ENCODE results near the gene AHCYL2. TPM values are rescaled to one million over a fixed set of nuclear protein-coding genes. Genes with fewer than 3 reads are reported as not detected.

The AHCYL2 gene
- total and polyA plus RNA-seq, 5 donors from 2014 or later: 6.2 to 18.5 (median 8.3) TPM

GRCh38 chr7:129388333-129389098, 163.7 kb downstream of the AHCYL2 start:
- Mint-ChIP-seq H3K27ac (no peak overlapping the region), H3K27me3 (no peaks in the 10 kb centered on the region), H3K36me3 (peaks cover 25% of the 10 kb centered on the region), H3K4me3 (no peak overlapping the region), H3K4me1 (peaks cover 0 to 5% (median 2%) of the 10 kb centered on the region in 4 donors), H3K9me3 (no peaks in the 10 kb centered on the region)
- no peaks in the 10 kb centered on the region for H3K27me3 ChIP-seq (ENCODE audit: control insufficient read depth, insufficient read depth, low read length)
- no peak overlapping the region for H3K4me3 ChIP-seq (ENCODE audit: low read depth, low read length)
- H3K9me3 ChIP-seq (ENCODE audit: control insufficient read depth in 2 of 2, low read length in 2 of 2): no peaks in the 10 kb centered on the region
- H3K4me1 ChIP-seq (ENCODE audit: control insufficient read depth, insufficient read depth, low read length, poor library complexity, severe bottlenecking): no peaks in the 10 kb centered on the region
- ATAC-seq (ENCODE audit: low read depth in 2 of 2): no peak
- H3K27ac ChIP-seq (ENCODE audit: insufficient read depth, low read length, poor library complexity, severe bottlenecking): no peak overlapping the region
- H3K36me3 ChIP-seq (ENCODE audit: control insufficient read depth, insufficient read depth, low read length): peaks cover 19% of the 10 kb centered on the region
- DNase-seq: no peak

- Histone ChIP-seq H3K4me1 (ENCODE audit: control insufficient read depth, insufficient read depth, low read length, poor library complexity, severe bottlenecking) (no peaks in the 10 kb centered on the region), H3K4me3 (ENCODE audit: low read depth, low read length) (no peak overlapping the region), H3K9me3 (ENCODE audit: control insufficient read depth in 2 of 2, low read length in 2 of 2) (no peaks in the 10 kb centered on the region), H3K27me3 (ENCODE audit: control insufficient read depth, insufficient read depth, low read length) (no peaks in the 10 kb centered on the region), H3K36me3 (ENCODE audit: control insufficient read depth, insufficient read depth, low read length) (peaks cover 19% of the 10 kb centered on the region), H3K27ac (ENCODE audit: insufficient read depth, low read length, poor library complexity, severe bottlenecking) (no peak overlapping the region)
- ATAC-seq (ENCODE audit: low read depth in 2 of 2) (no peak), DNase-seq (no peak)
- Mint-ChIP-seq H3K27ac (no peak overlapping the region), H3K4me3 (no peak overlapping the region), H3K36me3 (peaks cover 22% of the 10 kb centered on the region), H3K27me3 (no peaks in the 10 kb centered on the region), H3K4me1 (peaks cover 0 to 5% (median 0%) of the 10 kb centered on the region in 4 donors), H3K9me3 (no peaks in the 10 kb centered on the region)
Measured at GRCh38 chr7:129389829-129390228, 165.0 kb downstream of the AHCYL2 start.

GRCh38 chr7:129390314-129390713, 165.5 kb downstream of the AHCYL2 start:
- Histone ChIP-seq H3K27me3 (ENCODE audit: control insufficient read depth, insufficient read depth, low read length) (no peaks in the 10 kb centered on the region), H3K27ac (ENCODE audit: insufficient read depth, low read length, poor library complexity, severe bottlenecking) (no peak overlapping the region)
- H3K4me1 Mint-ChIP-seq: peaks cover 0 to 5% (median 0%) of the 10 kb centered on the region in 4 donors

GRCh38 chr7:129391546-129392171, 166.8 kb downstream of the AHCYL2 start:
- Mint-ChIP-seq H3K27ac (no peak overlapping the region), H3K27me3 (no peaks in the 10 kb centered on the region), H3K36me3 (peaks cover 30% of the 10 kb centered on the region), H3K4me3 (no peak overlapping the region), H3K4me1 (peaks cover 0 to 5% (median 0%) of the 10 kb centered on the region in 4 donors), H3K9me3 (no peaks in the 10 kb centered on the region)
- no peaks in the 10 kb centered on the region for H3K27me3 ChIP-seq (ENCODE audit: control insufficient read depth, insufficient read depth, low read length)
- no peak for ATAC-seq (ENCODE audit: low read depth in 2 of 2)
- peaks cover 15% of the 10 kb centered on the region for H3K36me3 ChIP-seq (ENCODE audit: control insufficient read depth, insufficient read depth, low read length)
- DNase-seq: no peak
- no peak overlapping the region for H3K27ac ChIP-seq (ENCODE audit: insufficient read depth, low read length, poor library complexity, severe bottlenecking)
- H3K9me3 ChIP-seq (ENCODE audit: control insufficient read depth in 2 of 2, low read length in 2 of 2): no peaks in the 10 kb centered on the region
- H3K4me3 ChIP-seq (ENCODE audit: low read depth, low read length): no peak overlapping the region
- no peaks in the 10 kb centered on the region for H3K4me1 ChIP-seq (ENCODE audit: control insufficient read depth, insufficient read depth, low read length, poor library complexity, severe bottlenecking)

More at GRCh38 chr7:129390314-129390713, 165.5 kb downstream of the AHCYL2 start:
- H3K36me3 Mint-ChIP-seq: peaks cover 27% of the 10 kb centered on the region
- no peaks in the 10 kb centered on the region for H3K4me1 ChIP-seq (ENCODE audit: control insufficient read depth, insufficient read depth, low read length, poor library complexity, severe bottlenecking)
- no peaks in the 10 kb centered on the region for H3K27me3 Mint-ChIP-seq
- no peak overlapping the region for H3K27ac Mint-ChIP-seq
- ATAC-seq (ENCODE audit: low read depth in 2 of 2) (no peak), DNase-seq (no peak)
- H3K36me3 ChIP-seq (ENCODE audit: control insufficient read depth, insufficient read depth, low read length): peaks cover 15% of the 10 kb centered on the region
- no peaks in the 10 kb centered on the region for H3K9me3 Mint-ChIP-seq
- H3K9me3 ChIP-seq (ENCODE audit: control insufficient read depth in 2 of 2, low read length in 2 of 2): no peaks in the 10 kb centered on the region
- H3K4me3 ChIP-seq (ENCODE audit: low read depth, low read length): no peak overlapping the region
- H3K4me3 Mint-ChIP-seq: no peak overlapping the region

GRCh38 chr7:129393255-129393654, 168.4 kb downstream of the AHCYL2 start:
- H3K36me3 ChIP-seq (ENCODE audit: control insufficient read depth, insufficient read depth, low read length): peaks cover 18% of the 10 kb centered on the region

GRCh38 chr7:129394101-129394500, 169.3 kb downstream of the AHCYL2 start:
- Mint-ChIP-seq H3K27me3 (no peaks in the 10 kb centered on the region), H3K4me1 (no peaks in the 10 kb centered on the region), H3K9me3 (no peaks in the 10 kb centered on the region), H3K36me3 (peaks cover 28% of the 10 kb centered on the region), H3K27ac (no peak overlapping the region), H3K4me3 (no peak overlapping the region)
- Histone ChIP-seq H3K9me3 (ENCODE audit: control insufficient read depth in 2 of 2, low read length in 2 of 2) (no peaks in the 10 kb centered on the region), H3K4me3 (ENCODE audit: low read depth, low read length) (no peak overlapping the region), H3K4me1 (ENCODE audit: control insufficient read depth, insufficient read depth, low read length, poor library complexity, severe bottlenecking) (no peaks in the 10 kb centered on the region), H3K36me3 (ENCODE audit: control insufficient read depth, insufficient read depth, low read length) (peaks cover 16% of the 10 kb centered on the region), H3K27me3 (ENCODE audit: control insufficient read depth, insufficient read depth, low read length) (no peaks in the 10 kb centered on the region), H3K27ac (ENCODE audit: insufficient read depth, low read length, poor library complexity, severe bottlenecking) (no peak overlapping the region)
- ATAC-seq (ENCODE audit: low read depth in 2 of 2) (no peak), DNase-seq (no peak)

More at GRCh38 chr7:129393255-129393654, 168.4 kb downstream of the AHCYL2 start:
- H3K4me3 ChIP-seq (ENCODE audit: low read depth, low read length): no peak overlapping the region
- DNase-seq (no peak), ATAC-seq (ENCODE audit: low read depth in 2 of 2) (no peak)
- H3K9me3 Mint-ChIP-seq: no peaks in the 10 kb centered on the region
- H3K27me3 ChIP-seq (ENCODE audit: control insufficient read depth, insufficient read depth, low read length): no peaks in the 10 kb centered on the region
- peaks cover 0 to 2% (median 0%) of the 10 kb centered on the region in 4 donors for H3K4me1 Mint-ChIP-seq
- peak overlapping the region in 1 of 3 donors; percentile 63 for H3K27ac Mint-ChIP-seq
- H3K9me3 ChIP-seq (ENCODE audit: control insufficient read depth in 2 of 2, low read length in 2 of 2): no peaks in the 10 kb centered on the region
- H3K27me3 Mint-ChIP-seq: no peaks in the 10 kb centered on the region
- H3K4me3 Mint-ChIP-seq: no peak overlapping the region
- peaks cover 31% of the 10 kb centered on the region for H3K36me3 Mint-ChIP-seq
- H3K4me1 ChIP-seq (ENCODE audit: control insufficient read depth, insufficient read depth, low read length, poor library complexity, severe bottlenecking): no peaks in the 10 kb centered on the region
- H3K27ac ChIP-seq (ENCODE audit: insufficient read depth, low read length, poor library complexity, severe bottlenecking): no peak overlapping the region

GRCh38 chr7:129394982-129395914, 170.4 kb downstream of the AHCYL2 start:
- Mint-ChIP-seq H3K4me3 (no peak overlapping the region), H3K9me3 (no peaks in the 10 kb centered on the region), H3K36me3 (peaks cover 31% of the 10 kb centered on the region), H3K27me3 (no peaks in the 10 kb centered on the region), H3K4me1 (no peaks in the 10 kb centered on the region), H3K27ac (peak overlapping the region in 1 of 3 donors; percentile 44)
- Histone ChIP-seq H3K9me3 (ENCODE audit: control insufficient read depth in 2 of 2, low read length in 2 of 2) (no peaks in the 10 kb centered on the region), H3K4me1 (ENCODE audit: control insufficient read depth, insufficient read depth, low read length, poor library complexity, severe bottlenecking) (no peaks in the 10 kb centered on the region), H3K4me3 (ENCODE audit: low read depth, low read length) (no peak overlapping the region), H3K36me3 (ENCODE audit: control insufficient read depth, insufficient read depth, low read length) (peaks cover 13% of the 10 kb centered on the region), H3K27me3 (ENCODE audit: control insufficient read depth, insufficient read depth, low read length) (no peaks in the 10 kb centered on the region), H3K27ac (ENCODE audit: insufficient read depth, low read length, poor library complexity, severe bottlenecking) (no peak overlapping the region)
- ATAC-seq (ENCODE audit: low read depth in 2 of 2) (no peak), DNase-seq (no peak)

All from CD4-positive, CD25-positive, alpha-beta regulatory T cell (primary cell).